SU-DHL-6 (cell line): ENCODE data around the gene MTMR3.

Experiments
- CTCF ChIP-seq: fragments of 200-600 bp; sonication (generic); IDR thresholded peaks from one replicate; pipeline ENCODE4 v1.5.1; 2017; ENCODE audit warnings: antibody characterized with exemption, mild to moderate bottlenecking, low read length, moderate library complexity; ENCODE audit not compliant: insufficient read depth, poor library complexity, severe bottlenecking
- EZH2phosphoT487 ChIP-seq: fragments of 200-600 bp; sonication (generic), shearing (Covaris generic); conservative IDR thresholded peaks from 2 replicates; pipeline ENCODE4 v1.6.1; 2018; ENCODE audit warnings: mild to moderate bottlenecking, antibody characterized with exemption, low read length, moderate library complexity, mixed read lengths

DNA sequence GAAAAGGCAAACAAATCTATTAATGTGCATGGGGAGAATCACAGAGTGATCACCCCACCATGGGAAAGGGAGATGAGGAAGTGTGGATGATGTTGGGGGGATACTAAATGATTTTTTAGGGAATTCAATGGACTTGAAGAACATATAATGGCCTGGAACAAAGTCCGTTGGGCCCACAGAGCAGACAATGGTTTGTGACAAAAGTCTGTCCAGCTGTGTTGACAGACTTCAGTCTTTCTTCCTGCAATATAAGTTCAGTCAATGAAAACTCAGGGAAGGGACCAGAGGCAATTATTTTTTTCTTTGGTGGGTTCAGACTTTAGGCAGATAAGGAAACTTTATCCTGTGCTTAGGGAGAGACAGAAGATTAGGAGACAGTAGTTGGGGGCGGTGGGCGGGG is 179.3 kb downstream of the MTMR3 start:
- TF ChIP-seq CTCF (no peak), EZH2phosphoT487 (no peak)
